ENCODE measurements around the gene HS1BP3.
A peak's percentile ranks its signal among the peaks of the same experiment; 100 is the strongest.

Gene HS1BP3

DNA sequence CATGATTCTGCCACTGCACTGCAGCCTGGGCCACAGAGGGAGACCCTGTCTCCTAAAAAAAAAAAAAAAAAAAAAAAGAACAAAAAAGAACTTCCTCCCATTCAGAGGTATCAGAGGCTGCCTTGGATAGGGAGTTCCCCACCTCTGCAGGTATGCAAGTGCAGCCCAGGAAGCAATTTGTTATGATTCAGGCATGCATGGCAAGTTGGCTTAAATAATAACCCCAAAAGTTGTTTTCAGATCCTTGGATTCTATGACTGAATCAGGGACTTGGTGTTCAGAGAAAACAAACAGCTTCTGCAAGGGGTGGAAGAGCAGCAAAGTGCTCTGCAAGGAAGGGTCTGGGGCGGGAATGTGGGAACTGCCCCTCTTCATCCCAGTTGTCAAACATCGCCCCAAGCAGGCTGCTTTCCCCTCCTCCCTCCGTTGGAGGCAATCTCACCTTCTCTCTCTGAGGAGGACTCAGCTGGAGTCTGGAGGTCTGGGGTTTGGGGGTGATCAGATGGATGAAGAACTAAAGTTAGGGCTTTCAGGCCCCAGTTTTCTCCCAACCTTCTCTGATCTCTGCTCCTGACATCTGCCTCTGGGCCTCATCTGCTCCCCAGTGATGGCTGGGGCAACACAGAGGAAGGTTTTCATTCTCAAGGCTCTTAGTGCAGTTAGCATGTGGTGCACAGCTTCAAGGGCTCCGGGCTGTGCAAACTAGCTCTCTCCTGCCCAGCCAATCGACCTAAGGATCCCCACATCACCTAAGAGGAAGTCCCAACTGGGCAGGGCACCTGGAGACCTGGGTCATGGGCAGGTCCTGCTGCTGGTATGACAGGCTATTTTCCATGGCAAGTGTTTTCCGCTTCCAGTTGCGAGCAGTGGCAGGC lies 12.5 kb upstream of the HS1BP3 start:
- CTCF ChIA-PET, result interaction anchor here (0.6 to 6.2 kb wide), 5 partner anchors 8 to 301 kb away, joined by 3 to 150 read pairs (median 4); partner anchors contain the start of gene HS1BP3
- Mint-ChIP-seq H3K27me3 (peaks cover 85% of the 10 kb centered on the region), H3K36me3 (peaks cover 2% of the 10 kb centered on the region), H3K4me1 (peaks cover 12% of the 10 kb centered on the region), H3K4me3 (no peak overlapping the region), H3K27ac (no peak overlapping the region), H3K9me3 (no peaks in the 10 kb centered on the region)
- peak; percentile 10 for DNase-seq

DNA sequence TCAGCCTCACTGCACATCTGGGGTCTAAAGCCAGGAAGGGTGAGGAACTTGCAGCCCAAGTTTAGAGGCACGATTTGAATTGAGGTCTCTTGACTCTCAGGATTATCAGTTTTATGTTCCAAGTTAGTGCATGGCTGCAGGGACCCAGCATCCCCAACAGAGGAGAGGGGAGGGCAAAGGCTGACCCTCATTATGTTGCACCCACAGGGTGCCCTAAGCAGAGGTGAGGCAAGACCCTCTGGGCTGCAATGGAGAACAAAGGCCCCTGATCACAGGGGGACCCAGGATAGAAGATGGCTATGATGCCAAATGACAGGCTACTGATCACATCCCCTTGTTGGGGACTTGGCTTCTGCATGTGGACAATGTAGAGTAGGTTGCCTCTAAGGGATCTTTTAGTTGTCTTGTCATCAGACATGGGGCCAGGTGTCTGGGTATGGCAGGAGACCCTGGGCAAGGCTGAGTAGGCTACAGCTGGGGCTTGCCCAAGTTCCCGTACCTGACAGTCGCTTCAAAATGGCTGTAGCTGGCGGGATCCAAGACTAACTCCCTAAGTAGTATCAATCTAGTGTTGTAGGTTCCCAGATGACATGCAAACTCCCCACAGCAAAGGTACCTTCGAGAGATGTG lies 11.5 kb upstream of the HS1BP3 start:
- no peaks in the 10 kb centered on the region for H3K9me3 Mint-ChIP-seq
- H3K36me3 Mint-ChIP-seq, result no peaks in the 10 kb centered on the region
- H3K27me3 Mint-ChIP-seq, result peaks cover 77% of the 10 kb centered on the region
- no peak overlapping the region for H3K4me3 Mint-ChIP-seq
- H3K27ac Mint-ChIP-seq, result no peak overlapping the region
- CTCF ChIA-PET, result interaction anchor here (0.6 to 6.2 kb wide), 16 partner anchors 9 to 655 kb away, joined by 3 to 150 read pairs (median 4); partner anchors contain the start of genes HS1BP3 and RHOB
- peaks cover 9% of the 10 kb centered on the region for H3K4me1 Mint-ChIP-seq
- no peak for DNase-seq

DNA sequence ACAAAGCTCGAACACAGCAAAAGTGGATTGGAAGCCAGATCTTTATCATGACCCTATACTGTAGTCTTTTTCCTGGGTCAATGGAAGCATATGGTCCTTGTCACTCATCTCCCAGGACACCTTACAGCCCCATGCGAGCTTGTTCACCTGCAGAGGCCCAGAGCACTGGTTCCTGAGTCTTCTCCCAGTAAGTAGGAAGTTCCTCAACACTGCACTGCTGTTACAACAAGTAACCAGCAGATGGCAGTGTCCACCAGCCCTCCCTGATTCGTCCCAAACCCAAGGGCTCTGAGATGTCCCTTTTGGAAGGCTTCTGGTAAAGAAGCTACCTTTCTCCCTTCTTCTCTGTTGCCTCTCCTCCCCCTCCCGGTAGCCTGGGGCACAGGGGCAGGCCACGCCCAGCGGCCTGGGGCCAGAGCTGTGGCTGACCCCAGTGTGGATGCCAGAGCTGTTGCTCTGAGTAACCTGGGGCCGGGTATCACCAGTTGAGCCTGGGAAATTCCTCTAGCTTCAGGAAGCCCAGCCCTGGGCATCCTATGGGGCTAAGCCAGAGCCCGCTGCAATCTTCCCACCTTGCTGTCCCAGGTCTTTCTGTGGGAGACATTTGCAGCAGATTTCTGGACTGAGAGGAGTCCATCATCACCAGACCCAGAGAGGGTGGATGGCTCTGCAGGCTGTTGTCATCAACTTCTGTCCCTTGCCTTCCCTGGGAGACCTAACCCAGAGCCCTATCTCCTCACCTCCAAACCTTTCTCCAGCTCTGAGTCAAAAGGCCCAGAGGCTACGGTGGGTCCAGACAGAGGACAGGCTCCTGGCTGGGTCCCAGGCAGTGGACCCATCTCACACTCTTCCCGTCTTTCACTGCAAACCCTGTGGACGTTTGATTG lies 10.8 kb upstream of the HS1BP3 start:
- H3K27ac Mint-ChIP-seq, result peak overlapping the region; percentile 24
- H3K27me3 Mint-ChIP-seq, result peaks cover 77% of the 10 kb centered on the region
- CTCF ChIA-PET, result interaction anchor here (0.6 to 6.2 kb wide), 40 partner anchors 10 to 656 kb away, joined by 3 to 150 read pairs (median 4); partner anchors contain the start of genes HS1BP3 and RHOB
- H3K36me3 Mint-ChIP-seq, result no peaks in the 10 kb centered on the region
- H3K4me3 Mint-ChIP-seq, result no peak overlapping the region
- H3K9me3 Mint-ChIP-seq, result no peaks in the 10 kb centered on the region
- DNase-seq, result peak; percentile 77
- peaks cover 9% of the 10 kb centered on the region for H3K4me1 Mint-ChIP-seq

DNA sequence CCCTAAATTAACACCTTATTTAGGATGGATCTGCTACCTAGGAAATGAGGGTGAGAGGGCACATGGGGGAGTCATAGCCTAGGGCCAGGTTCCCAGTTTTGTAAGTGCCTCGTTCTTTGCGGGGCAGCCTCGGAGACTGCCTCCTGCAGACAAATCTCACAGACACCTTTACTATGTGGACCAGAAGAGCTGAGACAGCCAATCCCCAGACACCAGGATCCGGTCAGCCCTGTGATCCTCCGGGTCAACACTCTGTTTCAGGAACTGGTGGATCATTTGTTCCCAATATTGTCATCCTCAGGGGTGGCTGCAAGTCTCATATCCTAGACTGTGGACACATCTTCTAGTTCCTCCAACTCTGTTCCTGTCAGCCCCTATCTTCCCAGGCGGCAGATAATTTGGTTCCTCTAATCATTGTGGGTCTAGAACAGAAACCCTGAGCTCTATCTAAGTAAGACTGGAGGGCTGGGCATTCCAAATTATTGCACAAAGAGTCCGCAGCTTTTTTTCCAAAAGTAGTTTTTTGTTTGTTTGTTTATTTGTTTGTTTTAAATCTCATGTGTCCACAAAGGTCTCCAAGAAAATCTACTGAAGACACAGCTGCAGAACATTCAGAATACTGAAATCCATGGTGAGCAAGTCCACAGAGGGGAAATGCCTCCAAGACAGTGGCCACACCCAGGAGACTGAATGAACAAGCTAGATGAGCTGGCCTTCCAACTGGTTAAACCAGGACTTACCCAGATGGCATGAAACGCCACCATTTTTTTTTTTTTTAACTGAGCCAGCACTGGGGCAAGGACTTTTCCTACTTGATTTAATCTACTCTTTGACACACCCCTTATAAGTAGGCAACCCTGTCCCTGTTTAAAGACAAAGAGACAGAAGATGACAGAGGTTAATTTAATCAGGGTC lies 9.9 kb upstream of the HS1BP3 start:
- CTCF ChIA-PET, result interaction anchor here (0.6 to 6.2 kb wide), 35 partner anchors 9 to 1614 kb away, joined by 3 to 150 read pairs (median 4); partner anchors contain the start of genes HS1BP3 and RHOB
- peaks cover 4% of the 10 kb centered on the region for H3K4me1 Mint-ChIP-seq
- no peak for DNase-seq
- no peak overlapping the region for H3K4me3 Mint-ChIP-seq
- no peaks in the 10 kb centered on the region for H3K36me3 Mint-ChIP-seq
- no peaks in the 10 kb centered on the region for H3K9me3 Mint-ChIP-seq
- H3K27ac Mint-ChIP-seq, result no peak overlapping the region
- H3K27me3 Mint-ChIP-seq, result peaks cover 75% of the 10 kb centered on the region

DNA sequence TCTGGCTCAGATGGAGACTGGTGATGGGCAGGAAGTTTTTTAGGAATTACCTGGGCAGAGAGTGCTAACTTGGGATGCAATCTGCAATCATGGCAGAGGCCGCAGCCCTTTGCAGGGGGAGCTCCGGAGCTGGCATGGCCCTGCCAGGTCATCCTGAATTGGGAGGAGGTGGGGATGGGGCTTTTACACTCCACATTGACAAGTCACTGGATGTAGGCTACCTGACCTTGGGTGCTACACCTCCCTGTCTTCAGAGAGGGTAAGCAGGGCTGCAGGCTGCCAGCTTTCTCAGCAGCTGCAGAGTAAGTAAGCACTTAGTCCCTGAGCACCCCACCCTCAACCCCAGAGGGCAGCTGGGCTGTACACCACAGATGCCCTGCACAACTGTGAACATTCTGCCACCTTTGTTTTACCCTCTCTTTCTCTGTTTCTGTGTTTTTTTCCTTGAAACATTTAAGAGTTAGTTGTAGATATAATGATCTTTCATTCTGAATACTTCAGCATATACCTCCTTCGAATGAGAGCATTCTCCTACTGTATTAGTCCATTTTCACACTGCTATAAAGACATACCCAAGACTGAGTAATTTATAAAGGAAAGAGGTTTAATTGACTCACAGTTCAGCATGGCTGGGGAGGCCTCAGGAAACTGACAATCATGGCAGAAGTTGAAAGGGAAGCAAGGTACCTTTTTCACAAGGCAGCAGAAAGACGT lies 6.8 kb upstream of the HS1BP3 start:
- DNase-seq, result no peak
- Mint-ChIP-seq H3K27me3 (peaks cover 56% of the 10 kb centered on the region), H3K4me3 (no peak overlapping the region), H3K36me3 (no peaks in the 10 kb centered on the region), H3K4me1 (peaks cover 2% of the 10 kb centered on the region), H3K27ac (no peak overlapping the region), H3K9me3 (no peaks in the 10 kb centered on the region)
- CTCF ChIA-PET, result interaction anchor here (1.9 kb wide), 1 partner anchor 8 kb away, joined by 4 read pairs; no protein-coding TSS in a partner anchor

DNA sequence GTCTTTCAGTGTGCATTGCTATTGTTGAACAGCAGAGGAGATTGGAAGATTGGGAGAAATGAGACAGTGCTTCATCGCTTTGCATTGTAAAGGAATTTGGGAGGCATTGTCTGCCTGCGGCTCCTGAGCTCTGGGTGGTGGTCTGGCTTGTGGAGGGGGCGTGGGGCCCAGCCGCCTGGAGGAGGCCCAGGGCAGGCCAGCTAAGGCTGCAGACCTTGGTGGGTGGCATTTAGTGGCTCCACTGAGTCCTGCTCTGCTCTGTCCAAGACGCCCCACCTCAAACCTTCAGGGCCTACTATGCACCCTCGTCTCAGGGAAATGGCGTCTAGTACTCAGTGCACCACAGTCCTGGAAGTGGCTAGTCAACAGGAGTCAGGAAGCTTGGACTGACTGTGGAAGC lies 5.7 kb upstream of the HS1BP3 start:
- H3K27ac Mint-ChIP-seq, result no peak overlapping the region
- no peaks in the 10 kb centered on the region for H3K36me3 Mint-ChIP-seq
- CTCF ChIA-PET, result interaction anchor here (1.9 kb wide), 1 partner anchor 9 kb away, joined by 4 read pairs; no protein-coding TSS in a partner anchor
- H3K4me1 Mint-ChIP-seq, result peaks cover 9% of the 10 kb centered on the region
- no peaks in the 10 kb centered on the region for H3K9me3 Mint-ChIP-seq
- peaks cover 45% of the 10 kb centered on the region for H3K27me3 Mint-ChIP-seq
- DNase-seq, result no peak
- no peak overlapping the region for H3K4me3 Mint-ChIP-seq

DNA sequence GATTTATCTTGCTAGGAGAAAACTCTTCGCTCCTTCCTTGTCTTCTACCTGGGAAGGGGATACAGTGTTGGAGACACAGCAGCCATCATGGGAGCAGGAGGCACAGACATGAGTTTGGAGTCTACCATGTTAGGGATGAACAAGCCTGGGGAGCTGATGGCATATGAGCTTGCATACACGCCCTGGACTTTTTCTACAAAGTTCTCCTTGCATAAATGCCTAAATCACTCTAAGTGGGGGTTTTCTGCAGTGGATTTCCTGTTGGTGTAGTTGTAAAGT lies 3.6 kb upstream of the HS1BP3 start:
- no peaks in the 10 kb centered on the region for H3K36me3 Mint-ChIP-seq
- H3K27me3 Mint-ChIP-seq, result peaks cover 35% of the 10 kb centered on the region

DNA sequence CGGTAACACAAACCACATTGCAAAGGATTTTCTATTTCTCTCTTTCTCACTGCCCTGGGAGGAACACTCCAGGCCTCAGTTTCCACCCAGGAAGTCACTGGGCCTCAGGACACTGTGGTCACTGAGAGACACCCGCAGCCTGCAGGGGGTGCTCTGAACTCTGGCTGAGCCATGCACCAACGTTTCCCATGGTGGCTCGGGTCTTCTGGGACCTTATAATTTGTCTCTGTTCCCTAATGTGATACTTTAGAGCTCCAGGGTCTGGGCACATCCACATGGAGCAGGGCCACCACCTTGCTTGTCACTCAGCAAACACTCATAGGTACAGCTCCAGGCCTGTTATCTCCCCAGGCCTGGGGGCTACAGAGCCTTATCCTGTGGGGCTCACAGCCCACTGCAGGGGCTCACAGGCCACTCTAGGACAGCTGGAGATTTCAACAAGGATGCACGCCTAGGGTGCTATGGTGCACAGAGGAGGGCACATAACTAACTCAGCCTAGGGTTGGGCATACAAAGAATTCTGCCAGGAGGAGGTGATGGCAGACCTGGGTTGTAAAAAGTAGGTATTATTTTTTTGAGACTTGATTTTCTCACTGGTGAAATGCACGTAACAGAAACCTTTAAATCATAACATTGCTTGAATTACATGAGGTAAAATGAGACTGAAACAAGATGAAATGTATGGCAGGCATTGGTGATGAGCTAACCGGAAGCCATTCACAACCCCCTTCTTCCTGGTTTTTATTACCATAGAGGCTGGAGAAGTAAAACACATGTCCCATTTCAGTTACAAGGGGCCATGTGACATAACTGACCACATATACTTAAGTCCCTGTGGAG lies 3.0 kb upstream of the HS1BP3 start:
- Mint-ChIP-seq H3K27me3 (peaks cover 34% of the 10 kb centered on the region), H3K4me1 (peaks cover 30% of the 10 kb centered on the region), H3K27ac (no peak overlapping the region), H3K36me3 (no peaks in the 10 kb centered on the region), H3K9me3 (no peaks in the 10 kb centered on the region), H3K4me3 (no peak overlapping the region)
- DNase-seq, result no peak
- CTCF ChIA-PET, result interaction anchor here (0.9 to 1.3 kb wide), 2 partner anchors 20 to 207 kb away, joined by 3 read pairs; partner anchors contain the start of gene RHOB

More for the DNA sequence above, 3.6 kb upstream of the HS1BP3 start:
- Mint-ChIP-seq H3K4me1 (peaks cover 25% of the 10 kb centered on the region), H3K4me3 (no peak overlapping the region), H3K9me3 (no peaks in the 10 kb centered on the region), H3K27ac (peak overlapping the region; percentile 29)
- no peak for DNase-seq
- CTCF ChIA-PET, result no interaction called here

DNA sequence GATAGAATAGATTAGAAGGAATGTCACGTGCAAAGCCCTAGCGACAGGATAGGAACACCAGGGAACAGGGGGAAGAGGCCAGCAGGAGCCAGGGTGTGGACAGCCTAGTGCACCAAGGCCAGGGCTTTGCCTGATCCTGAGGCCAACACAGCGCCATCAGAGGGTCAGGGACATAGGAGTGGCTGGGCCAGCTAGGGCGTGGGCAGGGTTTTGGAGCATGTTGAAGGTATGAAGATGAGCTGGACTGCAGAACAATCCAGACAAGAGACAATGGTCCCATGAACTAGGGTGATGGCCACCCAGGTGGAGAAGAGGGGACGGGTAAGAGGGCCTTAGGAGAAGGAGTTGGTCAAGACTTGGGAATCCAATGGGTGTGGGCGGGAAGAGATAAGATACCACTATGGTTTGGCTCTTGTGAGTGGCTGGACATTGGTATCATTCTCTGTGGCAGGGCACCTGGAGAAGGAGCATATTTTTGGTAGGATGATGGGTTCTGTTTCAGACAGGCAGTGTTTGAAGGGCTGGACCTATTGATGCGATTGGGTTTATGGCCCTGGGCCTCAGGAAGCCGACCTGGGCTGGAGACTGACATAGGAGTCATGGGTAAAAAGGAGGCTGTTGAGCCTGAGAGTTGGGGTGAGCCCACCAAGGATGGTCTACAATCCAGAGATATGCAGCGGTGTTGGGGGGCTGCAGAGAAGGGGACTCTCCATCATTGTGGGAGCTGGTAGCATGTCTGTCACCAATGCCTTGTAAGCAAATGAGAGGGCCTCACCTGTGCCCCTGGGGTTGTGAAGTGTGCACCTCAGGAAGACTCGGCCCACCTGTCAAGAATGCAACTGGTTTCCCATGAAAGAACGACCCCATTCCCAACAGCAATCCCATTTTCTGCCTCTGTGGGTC lies 2.0 kb upstream of the HS1BP3 start:
- no peaks in the 10 kb centered on the region for H3K36me3 Mint-ChIP-seq
- no peak overlapping the region for H3K4me3 Mint-ChIP-seq
- no peak overlapping the region for H3K27ac Mint-ChIP-seq
- peaks cover 37% of the 10 kb centered on the region for H3K4me1 Mint-ChIP-seq
- CTCF ChIA-PET, result interaction anchor here (0.9 to 3.4 kb wide), 4 partner anchors 8 to 310 kb away, joined by 3 to 39 read pairs (median 6); partner anchors contain the start of gene RHOB
- peaks cover 29% of the 10 kb centered on the region for H3K27me3 Mint-ChIP-seq
- DNase-seq, result no peak
- H3K9me3 Mint-ChIP-seq, result no peaks in the 10 kb centered on the region

DNA sequence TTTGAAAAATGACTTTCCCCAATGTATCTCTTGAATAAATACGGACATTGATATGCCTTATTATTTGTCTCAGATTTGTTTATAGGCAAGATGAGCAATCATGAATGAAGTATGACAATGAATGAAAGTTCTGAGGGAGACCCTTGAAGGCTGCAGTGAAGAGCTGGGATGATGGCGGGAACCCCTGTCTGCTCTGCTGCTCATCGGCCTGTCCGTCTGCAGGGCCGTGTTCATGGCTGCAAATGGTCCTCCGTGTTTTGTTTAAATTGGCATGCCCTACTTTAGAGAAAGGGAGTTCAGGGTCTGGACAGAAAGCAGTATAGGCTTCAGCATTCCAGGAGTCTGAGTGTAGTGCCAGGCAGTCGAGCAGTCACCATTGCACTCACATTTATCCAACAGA lies 1.2 kb upstream of the HS1BP3 start:
- Mint-ChIP-seq H3K27me3 (peaks cover 26% of the 10 kb centered on the region), H3K4me3 (peak overlapping the region; percentile 13), H3K4me1 (peaks cover 37% of the 10 kb centered on the region), H3K36me3 (no peaks in the 10 kb centered on the region), H3K9me3 (no peaks in the 10 kb centered on the region), H3K27ac (peak overlapping the region; percentile 24)
- CTCF ChIA-PET, result interaction anchor here (1.3 to 3.4 kb wide), 4 partner anchors 9 to 311 kb away, joined by 5 to 39 read pairs (median 16); no protein-coding TSS in a partner anchor
- no peak for DNase-seq

DNA sequence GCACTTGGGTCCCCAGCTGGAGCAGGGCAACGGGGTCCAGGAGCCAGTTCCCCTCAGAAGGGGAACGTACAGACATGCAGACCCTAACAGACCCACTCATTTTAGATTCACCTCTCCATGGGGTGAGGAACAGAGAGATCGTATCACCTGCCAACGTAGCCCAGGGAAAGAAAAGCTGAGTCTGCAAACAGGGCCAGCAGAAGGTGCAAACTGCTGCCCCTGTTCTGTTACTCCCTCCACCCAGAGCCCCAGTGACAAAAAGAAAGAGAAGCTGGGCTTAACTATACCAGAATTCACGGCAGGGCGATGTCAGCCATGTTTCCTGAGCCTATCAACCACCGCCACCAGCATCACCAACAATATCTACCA lies 817 bp upstream of the HS1BP3 start:
- DNase-seq, result no peak
- CTCF ChIA-PET, result interaction anchor here (0.6 to 3.4 kb wide), 13 partner anchors 10 to 312 kb away, joined by 3 to 39 read pairs (median 4); partner anchors contain the start of gene RHOB
- no peaks in the 10 kb centered on the region for H3K9me3 Mint-ChIP-seq
- H3K27ac Mint-ChIP-seq, result peak overlapping the region; percentile 88
- H3K4me3 Mint-ChIP-seq, result peak overlapping the region; percentile 87
- peaks cover 37% of the 10 kb centered on the region for H3K4me1 Mint-ChIP-seq
- H3K27me3 Mint-ChIP-seq, result peaks cover 24% of the 10 kb centered on the region
- no peaks in the 10 kb centered on the region for H3K36me3 Mint-ChIP-seq
